ENCODE measurements around the gene AFAP1L1.
A peak's percentile ranks its signal among the peaks of the same experiment; 100 is the strongest.

The AFAP1L1 gene

DNA sequence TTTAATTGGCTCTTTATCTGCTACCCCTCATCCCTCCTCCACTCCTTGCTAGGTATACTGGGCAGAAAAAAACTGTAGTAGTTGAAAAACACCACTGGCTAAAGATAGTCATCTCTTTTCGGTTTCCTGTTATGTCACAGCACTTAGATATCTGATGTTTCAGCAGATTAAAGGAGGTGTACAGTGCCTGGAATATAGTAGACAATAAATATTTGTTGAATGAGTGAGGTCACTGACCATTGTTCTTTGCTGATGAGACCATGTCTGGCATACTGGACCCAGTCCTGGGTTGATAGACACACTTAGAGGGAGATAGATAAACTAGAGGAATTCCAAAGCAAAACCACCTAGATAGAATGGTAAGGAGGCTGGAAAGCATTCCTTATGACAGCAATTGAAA, 76.9 kb downstream of the AFAP1L1 start:
- no peak for DNase-seq (ENCODE audit: low read depth in 2 of 2)

- no peak for DNase-seq (ENCODE audit: low read depth in 2 of 2)
These were observed 77.7 kb downstream of the AFAP1L1 start for GRCh38 chr5:149349382-149349781.

GRCh38 chr5:149352169-149352568, 80.5 kb downstream of the AFAP1L1 start:
- DNase-seq (ENCODE audit: low read depth in 2 of 2) = no peak

DNA sequence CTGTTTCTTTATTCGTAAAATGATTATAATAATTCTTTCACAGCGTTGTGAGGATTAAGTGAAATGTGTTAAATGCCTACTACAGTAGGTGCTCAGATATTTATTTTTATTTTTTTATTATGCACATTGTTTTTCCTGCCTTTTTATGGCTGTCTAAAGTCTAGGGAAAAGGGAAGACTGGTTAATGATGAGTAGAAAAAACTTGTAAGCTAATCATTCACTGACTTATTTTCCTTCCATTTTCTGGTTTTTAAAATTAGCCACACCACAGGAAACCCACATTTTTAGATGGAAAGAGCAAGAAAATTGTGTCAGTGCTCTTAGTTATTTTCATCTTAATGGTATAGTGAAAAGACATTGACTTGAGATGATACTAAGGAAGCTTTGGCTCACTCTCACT, 82.3 kb downstream of the AFAP1L1 start:
- no peak for DNase-seq (ENCODE audit: low read depth in 2 of 2)

DNA sequence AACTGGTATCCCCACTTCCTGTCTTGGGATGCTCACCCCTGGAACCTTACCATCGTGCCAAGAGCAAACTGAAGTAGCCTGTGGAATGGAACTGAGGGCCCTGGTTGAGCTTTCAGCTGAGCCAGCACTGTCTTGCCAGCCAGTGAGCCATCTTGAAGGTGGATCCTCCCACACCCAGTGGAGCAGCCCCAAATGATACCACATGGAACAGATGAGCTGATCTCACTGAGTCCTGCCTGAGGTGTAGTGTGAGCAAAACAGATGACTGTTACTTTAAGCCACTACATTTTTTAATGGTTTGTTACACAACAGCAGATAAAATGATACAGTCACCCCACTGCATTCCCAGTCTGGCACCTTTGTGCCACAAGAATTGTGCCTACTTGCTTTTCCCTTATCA, 84.0 kb downstream of the AFAP1L1 start:
- DNase-seq (ENCODE audit: low read depth in 2 of 2) = no peak

DNA sequence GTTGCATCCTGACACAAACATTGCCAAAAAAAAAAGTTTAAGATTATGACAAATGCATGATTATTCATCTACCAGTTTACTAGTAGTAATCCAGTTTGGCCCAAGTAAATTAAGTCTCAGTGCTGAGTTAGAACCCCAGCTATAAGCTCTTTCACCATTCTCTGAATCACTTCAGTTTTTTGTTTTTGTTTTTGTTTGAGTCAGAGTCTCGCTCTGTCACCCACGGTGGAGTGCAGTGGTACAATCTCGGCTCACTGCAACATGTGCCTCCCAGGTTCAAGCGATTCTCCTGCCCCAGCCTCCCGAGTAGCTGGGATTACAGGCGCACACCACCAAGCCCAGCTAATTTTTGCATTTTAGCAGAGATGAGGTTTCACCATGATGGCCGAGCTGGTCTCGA, 84.7 kb downstream of the AFAP1L1 start:
- no peak for DNase-seq (ENCODE audit: low read depth in 2 of 2)

GRCh38 chr5:149357370-149358293, 86.0 kb downstream of the AFAP1L1 start, which contains the start of gene PCYOX1L:
Gene PCYOX1L (plus strand): TSS chr5:149358046. CDS start chr5:149358069, 23 bp downstream.
- DNase-seq (ENCODE audit: low read depth in 2 of 2) = peak; percentile 77 to 94

GRCh38 chr5:149358294-149358651, 86.6 kb downstream of the AFAP1L1 start:
- no peak for DNase-seq (ENCODE audit: low read depth in 2 of 2)

GRCh38 chr5:149358868-149359495, 87.3 kb downstream of the AFAP1L1 start:
- DNase-seq (ENCODE audit: low read depth in 2 of 2) = no peak

- no peak for DNase-seq (ENCODE audit: low read depth in 2 of 2)
These were observed 88.6 kb downstream of the AFAP1L1 start for GRCh38 chr5:149360272-149360671.

DNA sequence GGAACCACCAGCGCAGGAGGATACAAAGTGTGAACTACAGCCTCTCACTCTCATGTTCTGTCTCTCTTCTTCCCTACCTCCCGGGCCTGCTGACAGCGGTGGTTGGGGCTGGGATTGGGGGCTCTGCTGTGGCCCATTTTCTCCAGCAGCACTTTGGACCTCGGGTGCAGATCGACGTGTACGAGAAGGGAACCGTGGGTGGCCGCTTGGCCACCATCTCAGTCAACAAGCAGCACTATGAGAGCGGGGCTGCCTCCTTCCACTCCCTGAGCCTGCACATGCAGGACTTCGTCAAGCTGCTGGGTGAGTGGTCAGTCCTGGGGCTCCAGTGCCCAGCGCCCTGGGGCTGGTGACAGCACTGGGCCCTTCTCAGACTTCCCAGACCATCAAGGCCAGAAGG, 90.9 kb downstream of the AFAP1L1 start:
- DNase-seq (ENCODE audit: low read depth in 2 of 2) = no peak

DNA sequence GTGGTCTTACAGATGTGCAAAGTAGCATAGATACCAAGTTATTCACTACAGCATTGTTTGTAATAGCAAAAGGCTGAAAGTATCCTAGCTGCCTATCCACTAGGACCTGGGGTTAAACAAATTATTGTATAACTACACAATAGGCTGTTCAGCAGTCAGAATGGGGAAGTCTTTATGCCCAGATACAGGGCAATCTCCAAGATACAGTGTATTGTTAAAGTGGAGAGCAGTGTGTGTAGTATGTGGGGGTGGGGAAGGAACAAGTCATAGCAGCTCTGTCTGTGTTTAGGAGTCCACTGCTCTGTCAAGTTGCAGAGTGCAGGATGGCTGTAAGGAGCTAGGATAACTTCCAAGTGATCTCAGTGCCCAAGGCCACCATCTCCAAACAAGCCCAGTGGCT, 91.7 kb downstream of the AFAP1L1 start:
- no peak for DNase-seq (ENCODE audit: low read depth in 2 of 2)

GRCh38 chr5:149363936-149364335, 92.3 kb downstream of the AFAP1L1 start:
- no peak for DNase-seq (ENCODE audit: low read depth in 2 of 2)

GRCh38 chr5:149364719-149365118, 93.1 kb downstream of the AFAP1L1 start:
- DNase-seq (ENCODE audit: low read depth in 2 of 2) = no peak

DNA sequence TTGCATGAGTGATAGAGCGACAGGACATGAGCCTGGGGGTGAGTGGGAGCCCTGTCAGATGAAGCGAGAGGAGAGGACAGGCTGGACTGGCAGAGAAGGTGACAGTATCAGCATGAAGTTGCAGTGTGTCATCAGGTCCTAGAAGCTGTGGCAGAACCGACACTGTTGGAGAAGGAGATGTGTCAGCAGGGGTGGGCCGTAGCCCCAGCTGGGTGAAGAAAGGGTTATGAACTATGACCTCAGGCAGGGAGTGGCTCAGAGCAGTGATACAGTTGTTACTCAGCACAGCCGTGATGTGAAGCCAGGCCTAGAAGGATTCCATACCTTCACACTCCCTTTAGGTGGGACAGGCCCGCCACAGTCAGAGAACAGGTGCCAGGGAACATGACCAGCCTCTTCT, 93.8 kb downstream of the AFAP1L1 start:
- DNase-seq (ENCODE audit: low read depth in 2 of 2) = no peak

DNA sequence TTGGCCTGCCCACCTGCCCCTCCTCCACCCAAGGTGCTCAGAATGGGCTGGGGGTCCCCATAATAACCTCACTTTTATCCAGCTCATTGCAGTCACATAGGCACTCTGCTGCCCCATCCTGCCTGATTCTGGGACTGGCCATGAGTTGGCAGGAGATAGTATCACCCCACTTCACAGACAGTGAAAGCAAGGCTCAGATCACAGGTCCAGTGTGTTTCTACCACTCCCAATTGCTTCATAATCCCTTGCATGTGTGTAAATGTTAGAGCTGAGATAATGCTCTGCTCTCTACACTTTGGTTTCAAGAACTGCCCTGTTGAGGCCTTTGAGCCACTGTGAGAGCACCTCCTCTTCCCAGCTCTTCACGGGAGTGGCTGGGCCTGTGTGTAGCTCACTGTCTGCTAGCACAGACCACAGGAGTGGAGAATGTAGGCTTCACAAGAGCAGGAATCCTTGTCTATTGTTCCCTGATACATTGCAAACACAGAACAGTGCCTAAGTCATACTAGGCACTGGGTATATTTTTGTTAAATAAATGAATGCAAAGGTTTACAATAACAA, 94.6 kb downstream of the AFAP1L1 start:
- DNase-seq (ENCODE audit: low read depth in 2 of 2) = no peak

GRCh38 chr5:149367249-149367971, 95.8 kb downstream of the AFAP1L1 start:
- DNase-seq (ENCODE audit: low read depth in 2 of 2) = no peak

DNA sequence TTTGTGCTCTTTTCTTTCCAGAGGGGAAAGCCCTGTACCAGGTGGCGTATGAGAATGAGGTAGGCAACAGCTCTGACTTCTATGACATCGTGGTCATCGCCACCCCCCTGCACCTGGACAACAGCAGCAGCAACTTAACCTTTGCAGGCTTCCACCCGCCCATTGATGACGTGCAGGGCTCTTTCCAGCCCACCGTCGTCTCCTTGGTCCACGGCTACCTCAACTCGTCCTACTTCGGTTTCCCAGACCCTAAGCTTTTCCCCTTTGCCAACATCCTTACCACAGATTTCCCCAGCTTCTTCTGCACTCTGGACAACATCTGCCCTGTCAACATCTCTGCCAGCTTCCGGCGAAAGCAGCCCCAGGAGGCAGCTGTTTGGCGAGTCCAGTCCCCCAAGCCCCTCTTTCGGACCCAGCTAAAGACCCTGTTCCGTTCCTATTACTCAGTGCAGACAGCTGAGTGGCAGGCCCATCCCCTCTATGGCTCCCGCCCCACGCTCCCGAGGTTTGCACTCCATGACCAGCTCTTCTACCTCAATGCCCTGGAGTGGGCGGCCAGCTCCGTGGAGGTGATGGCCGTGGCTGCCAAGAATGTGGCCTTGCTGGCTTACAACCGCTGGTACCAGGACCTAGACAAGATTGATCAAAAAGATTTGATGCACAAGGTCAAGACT, 96.5 kb downstream of the AFAP1L1 start:
- no peak for DNase-seq (ENCODE audit: low read depth in 2 of 2)

DNA sequence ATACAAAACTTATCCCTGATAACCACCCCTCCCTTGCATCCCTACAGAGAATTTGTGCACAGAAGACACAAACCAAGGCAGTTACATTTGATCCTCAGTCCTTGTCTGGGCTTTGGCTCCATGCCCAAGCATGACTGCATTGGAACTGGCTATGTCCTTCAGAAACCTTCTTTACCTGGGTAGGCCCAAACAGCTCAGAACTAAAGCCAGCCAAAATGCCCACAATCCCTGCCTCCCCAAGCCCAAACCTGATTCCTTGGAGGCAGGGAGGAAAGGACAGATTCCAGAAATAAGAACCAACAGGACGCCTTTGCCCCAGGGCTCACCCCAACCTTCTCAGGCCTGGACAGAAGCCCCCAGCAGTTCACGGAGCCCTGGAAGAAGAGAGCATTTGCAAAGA, 99.2 kb downstream of the AFAP1L1 start:
- DNase-seq (ENCODE audit: low read depth in 2 of 2) = no peak

DNA sequence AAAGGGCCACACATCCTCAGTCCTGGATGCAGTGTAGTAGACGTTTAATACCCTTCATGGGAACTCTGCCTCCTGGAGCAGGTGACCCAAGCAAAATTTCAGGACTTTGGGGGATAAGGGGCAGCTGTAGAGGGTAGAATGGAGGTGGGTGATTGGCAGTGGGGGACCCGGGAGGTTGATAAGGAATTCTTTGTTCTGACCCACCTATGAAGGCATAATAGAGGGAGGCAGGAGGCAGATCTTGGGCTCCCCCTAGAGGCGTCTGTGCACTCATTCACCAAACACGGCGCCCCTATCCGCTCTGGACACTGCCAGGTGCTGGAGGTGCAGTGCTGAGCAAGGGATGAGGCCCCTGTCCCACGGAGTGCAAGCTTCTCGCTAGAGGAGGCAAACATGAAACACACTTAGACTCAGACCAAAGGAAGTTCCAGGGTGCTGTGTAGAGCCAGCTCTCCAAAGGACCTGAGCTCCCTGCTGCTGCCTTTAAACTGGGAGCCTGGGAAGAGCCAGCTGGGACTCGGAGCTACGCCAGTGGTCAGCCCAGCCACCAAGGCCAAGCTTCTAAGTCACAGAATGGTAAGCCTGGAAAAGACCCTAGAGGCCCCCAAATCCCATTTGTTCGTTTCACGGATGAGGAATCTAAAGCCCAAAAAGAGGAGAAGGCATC, 99.8 kb downstream of the AFAP1L1 start:
- DNase-seq (ENCODE audit: low read depth in 2 of 2) = peak; percentile 24 to 47
